ENCODE results near the gene ARL8B.

ARL8B gene

DNA sequence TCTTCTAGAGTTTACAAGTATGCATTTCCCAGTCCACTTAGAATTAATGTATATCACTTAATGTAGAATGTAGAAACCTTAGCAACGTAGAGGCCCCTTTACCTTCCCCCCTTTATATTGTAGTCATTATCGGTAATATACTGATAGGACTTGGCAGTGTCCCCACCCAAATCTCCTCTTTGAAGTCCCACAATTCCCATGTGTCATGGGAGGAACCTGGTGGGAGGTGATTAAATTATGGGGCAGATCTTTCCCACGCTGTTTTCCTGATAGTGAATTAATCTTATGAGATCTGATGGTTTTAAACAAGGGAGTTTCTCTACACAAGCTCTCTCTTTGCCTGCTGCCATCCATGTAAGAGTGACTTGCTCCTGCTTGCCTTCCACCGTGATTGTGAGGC lies 31.0 kb downstream of the ARL8B start:
- CTCF ChIA-PET, result interaction anchor here (0.7 kb wide), 1 partner anchor 481 kb away, joined by 3 read pairs; no protein-coding TSS in a partner anchor
- no peak overlapping the region for H3K27ac ChIP-seq
- POLR2A ChIA-PET (ENCODE audit: low non-redundant PET), result no interaction called here
- TF ChIP-seq, protein P1, sequence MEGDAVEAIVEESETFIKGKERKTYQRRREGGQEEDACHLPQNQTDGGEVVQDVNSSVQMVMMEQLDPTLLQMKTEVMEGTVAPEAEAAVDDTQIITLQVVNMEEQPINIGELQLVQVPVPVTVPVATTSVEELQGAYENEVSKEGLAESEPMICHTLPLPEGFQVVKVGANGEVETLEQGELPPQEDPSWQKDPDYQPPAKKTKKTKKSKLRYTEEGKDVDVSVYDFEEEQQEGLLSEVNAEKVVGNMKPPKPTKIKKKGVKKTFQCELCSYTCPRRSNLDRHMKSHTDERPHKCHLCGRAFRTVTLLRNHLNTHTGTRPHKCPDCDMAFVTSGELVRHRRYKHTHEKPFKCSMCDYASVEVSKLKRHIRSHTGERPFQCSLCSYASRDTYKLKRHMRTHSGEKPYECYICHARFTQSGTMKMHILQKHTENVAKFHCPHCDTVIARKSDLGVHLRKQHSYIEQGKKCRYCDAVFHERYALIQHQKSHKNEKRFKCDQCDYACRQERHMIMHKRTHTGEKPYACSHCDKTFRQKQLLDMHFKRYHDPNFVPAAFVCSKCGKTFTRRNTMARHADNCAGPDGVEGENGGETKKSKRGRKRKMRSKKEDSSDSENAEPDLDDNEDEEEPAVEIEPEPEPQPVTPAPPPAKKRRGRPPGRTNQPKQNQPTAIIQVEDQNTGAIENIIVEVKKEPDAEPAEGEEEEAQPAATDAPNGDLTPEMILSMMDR (conservative IDR thresholded peaks at IDR 0.05; ENCODE audit: low read depth), result no peak
- no peak for DNase-seq (ENCODE audit: low spot score)

DNA sequence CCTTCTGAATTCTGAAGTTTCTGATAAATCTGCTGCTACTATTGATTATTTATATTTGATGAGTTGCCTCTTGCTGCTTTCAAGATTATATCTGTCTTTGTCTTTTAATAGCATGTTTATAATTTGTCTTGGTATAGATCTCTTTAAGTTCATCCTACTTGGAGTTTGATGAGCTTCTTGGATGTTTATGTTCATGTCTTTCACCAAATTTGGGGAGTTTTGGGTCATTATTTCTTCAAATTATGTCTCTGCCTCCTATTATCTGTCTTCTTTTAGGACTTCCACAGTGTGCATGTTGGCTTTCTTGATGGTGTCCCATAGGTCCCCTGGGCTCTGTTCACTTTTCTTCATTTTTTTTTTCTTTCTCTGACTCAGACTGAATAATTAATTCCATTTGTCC lies 33.1 kb downstream of the ARL8B start:
- H3K27ac ChIP-seq, result no peak overlapping the region
- CTCF ChIA-PET, result no interaction called here
- POLR2A ChIA-PET (ENCODE audit: low non-redundant PET), result no interaction called here
- no peak for DNase-seq (ENCODE audit: low spot score)
- TF ChIP-seq, protein P1 (conservative IDR thresholded peaks at IDR 0.05; ENCODE audit: low read depth), result no peak

DNA sequence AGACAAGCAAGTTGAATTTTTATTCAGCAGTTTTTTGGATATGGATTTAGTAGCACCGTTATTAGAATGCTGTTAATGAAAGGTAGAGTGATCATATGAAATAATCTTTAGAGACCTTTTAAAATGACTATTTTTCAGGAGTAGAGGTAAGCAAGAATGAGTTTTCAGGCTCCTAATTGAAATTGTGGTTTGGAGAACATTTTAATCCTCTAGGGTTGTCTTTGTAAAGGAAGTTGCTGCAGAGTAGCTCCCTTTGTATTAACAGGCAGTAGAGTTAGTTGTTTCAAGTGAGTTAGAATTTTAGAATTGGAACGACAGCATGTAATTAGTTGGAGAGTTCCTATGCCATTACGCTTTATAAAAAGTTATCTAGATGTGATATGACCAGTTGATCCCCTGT lies 38.2 kb downstream of the ARL8B start:
- TF ChIP-seq, protein P1 (conservative IDR thresholded peaks at IDR 0.05; ENCODE audit: low read depth), result no peak
- ChIA-PET CTCF (interaction anchor here (0.6 to 1.1 kb wide), 2 partner anchors 22 to 37 kb away, joined by 3 to 6 read pairs; no protein-coding TSS in a partner anchor), POLR2A (ENCODE audit: low non-redundant PET) (interaction anchor here (0.6 kb wide), 1 partner anchor 35 kb away, joined by 4 read pairs; no protein-coding TSS in a partner anchor)
- no peak overlapping the region for H3K27ac ChIP-seq
- no peak for DNase-seq (ENCODE audit: low spot score)

DNA sequence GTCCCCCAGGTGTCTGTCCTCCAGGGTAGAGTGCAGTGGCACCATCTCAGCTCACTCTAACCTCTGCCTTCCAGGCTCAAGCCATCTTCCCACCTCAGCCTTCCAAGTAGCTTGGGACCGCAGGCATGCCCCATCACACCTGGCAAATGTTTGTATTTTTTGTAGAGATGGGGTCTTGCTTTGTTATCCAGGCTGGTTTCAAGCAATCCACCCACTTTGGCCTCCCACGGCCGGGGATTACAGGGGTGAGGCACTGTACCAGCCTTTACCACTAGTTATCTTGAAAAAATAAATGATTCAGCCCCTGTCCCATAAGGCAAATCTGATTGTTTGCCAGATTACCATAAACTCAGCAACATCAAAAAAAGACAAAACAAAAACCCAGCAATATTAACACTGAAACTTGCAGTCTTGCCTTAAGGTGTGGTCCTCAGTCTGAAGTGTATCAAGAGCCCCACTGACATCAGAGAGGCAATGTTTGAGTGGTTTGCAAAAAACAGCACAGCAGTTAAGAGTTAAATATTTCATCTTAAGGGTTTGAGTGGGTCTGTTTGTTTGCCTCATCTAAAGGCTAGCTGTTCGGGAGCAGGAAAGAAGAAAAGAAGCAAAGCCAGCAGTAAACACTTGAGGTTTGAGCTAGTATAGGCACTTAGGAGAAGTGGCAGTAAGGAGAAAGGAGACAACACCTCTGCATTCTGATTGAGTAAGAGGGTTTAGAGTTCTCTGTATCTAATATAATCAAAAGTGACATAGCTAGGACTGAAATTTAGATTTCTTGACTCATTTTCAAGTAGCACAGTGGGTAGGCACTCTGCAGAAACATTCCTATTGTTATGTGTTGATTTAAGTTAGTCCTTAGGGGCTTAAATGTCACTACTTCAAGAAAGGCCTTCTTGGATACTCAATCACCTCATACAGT lies 39.1 kb downstream of the ARL8B start:
- peak overlapping the region; percentile 54; the same call in 1 of the 2 replicates for H3K27ac ChIP-seq
- ChIA-PET CTCF (interaction anchor here (1.1 kb wide), 1 partner anchor 38 kb away, joined by 6 read pairs; no protein-coding TSS in a partner anchor), POLR2A (ENCODE audit: low non-redundant PET) (no interaction called here)
- peak; percentile 21 for DNase-seq (ENCODE audit: low spot score)
- TF ChIP-seq, protein P1 (conservative IDR thresholded peaks at IDR 0.05; ENCODE audit: low read depth), result no peak

DNA sequence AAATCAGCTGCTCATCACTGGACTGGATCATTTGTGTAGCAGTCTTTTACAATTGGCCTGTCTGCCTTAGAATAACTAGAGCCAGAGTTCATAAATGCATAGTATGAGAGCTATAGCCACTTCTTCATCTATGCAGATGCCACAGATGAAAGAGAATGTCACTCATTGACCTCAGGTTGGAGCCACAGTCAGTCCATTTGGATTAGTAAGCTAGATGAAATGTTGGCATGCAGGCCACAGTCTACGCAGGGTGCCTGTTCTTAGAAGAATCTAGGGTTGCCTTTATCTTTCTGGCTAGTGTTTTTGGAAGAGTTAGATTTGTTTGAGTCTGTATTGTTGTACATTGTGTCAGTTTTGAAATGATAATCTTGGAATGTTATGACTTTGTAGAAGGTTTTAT lies 40.0 kb downstream of the ARL8B start:
- no peak overlapping the region for H3K27ac ChIP-seq
- no peak for DNase-seq (ENCODE audit: low spot score)
- CTCF ChIA-PET, result no interaction called here
- TF ChIP-seq, protein P1 (conservative IDR thresholded peaks at IDR 0.05; ENCODE audit: low read depth), result no peak
- POLR2A ChIA-PET (ENCODE audit: low non-redundant PET), result no interaction called here

DNA sequence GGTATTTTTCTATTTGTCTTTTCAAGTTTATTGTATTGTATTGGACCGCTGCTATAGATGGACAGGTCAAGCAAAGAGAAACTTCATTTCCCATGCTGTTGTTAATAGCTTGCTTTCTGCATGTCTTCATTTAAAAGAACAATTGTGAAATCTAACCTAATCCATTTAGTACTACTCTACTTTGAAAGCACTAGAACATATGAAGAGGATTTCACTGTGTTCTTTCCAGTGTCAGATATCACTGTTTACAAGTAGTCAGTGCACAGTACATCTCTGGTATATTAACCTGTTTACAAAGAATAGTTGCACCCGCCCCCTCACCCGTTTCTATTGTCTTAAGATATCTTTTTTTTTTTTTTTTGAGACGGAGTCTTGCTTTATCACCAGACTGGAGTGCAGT lies 43.6 kb downstream of the ARL8B start:
- POLR2A ChIA-PET (ENCODE audit: low non-redundant PET), result no interaction called here
- TF ChIP-seq, protein P1 (conservative IDR thresholded peaks at IDR 0.05; ENCODE audit: low read depth), result no peak
- CTCF ChIA-PET, result no interaction called here
- DNase-seq (ENCODE audit: low spot score), result no peak
- H3K27ac ChIP-seq, result no peak overlapping the region
